Cardiac fibroblast (primary cell): Measurements from ENCODE around the gene KIF1A.

ENCODE experiments used
- DNase-seq, 2 donors: peaks; one replicate each; pipeline versions ENCODE4 v3.0.0 to v3.0.0-alpha.2; 2010; ENCODE audit warnings: low read depth in 2 of 2
- H3K4me3 ChIP-seq, 2 donors: replicated peaks in 1 of 2; 1 replicate in 1 of 2; 2 replicates in 1 of 2; pipeline ENCODE4 v1.5.1; 2011; ENCODE audit warnings: low read depth in 2 of 2, low read length in 2 of 2, mild to moderate bottlenecking in 2 of 2, moderate library complexity in 1 of 2
- CTCF ChIP-seq: IDR thresholded peaks from one replicate; pipeline ENCODE4 v1.5.1; 2011; ENCODE audit warnings: low read depth, mild to moderate bottlenecking, low read length, inconsistent platforms

The KIF1A gene

GRCh38 chr2:240723851-240724250 is 96.2 kb downstream of the KIF1A start:
- no peak overlapping the region for H3K4me3 ChIP-seq
- no peak for TF ChIP-seq CTCF
- DNase-seq, result no peak

- no peak for DNase-seq
- peak; percentile 2 for TF ChIP-seq CTCF
- H3K4me3 ChIP-seq, result no peak overlapping the region
Measured at GRCh38 chr2:240722796-240723735, 97.0 kb downstream of the KIF1A start.

- H3K4me3 ChIP-seq, result no peak overlapping the region
- TF ChIP-seq CTCF, result no peak
- DNase-seq, result no peak
Measured at GRCh38 chr2:240722376-240722775, 97.6 kb downstream of the KIF1A start.

- H3K4me3 ChIP-seq, result no peak overlapping the region
- no peak for DNase-seq
Measured at GRCh38 chr2:240721596-240722180, 98.3 kb downstream of the KIF1A start.

GRCh38 chr2:240720686-240721595 is 99.1 kb downstream of the KIF1A start:
- no peak overlapping the region for H3K4me3 ChIP-seq
- TF ChIP-seq CTCF, result no peak
- no peak for DNase-seq

More at GRCh38 chr2:240721596-240722180, 98.3 kb downstream of the KIF1A start:
- TF ChIP-seq CTCF, result no peak
